H1 (cell line): Measurements from ENCODE around the gene CNOT8. TPM values are rescaled to one million over a fixed set of nuclear protein-coding genes. Genes with fewer than 3 reads are reported as not detected.
A peak's percentile ranks its signal among the peaks of the same experiment; 100 is the strongest.

ENCODE experiments used
- CTCF ChIA-PET: fragments of 300-600 bp; sonication (Branson Sonifier 250); formaldehyde crosslinking; loops from one replicate; lab custom pipeline; 2021; ENCODE audit not compliant: partially characterized antibody; lab: Charles Lee
- POLR2A ChIA-PET: fragments of 300-600 bp; sonication (Branson Sonifier 250); formaldehyde crosslinking; loops from one replicate; lab custom pipeline; 2021; ENCODE audit warnings: inconsistent platforms; ENCODE audit not compliant: partially characterized antibody; lab: Charles Lee
- DNase-seq, 2 experiments: peaks; one replicate each; pipeline versions ENCODE4 v3.0.0 to v3.0.0-alpha.2; 2010 to 2022; ENCODE audit warnings: low spot score in 2 of 2, low read depth in 1 of 2, mixed read lengths in 1 of 2
- FAIRE-seq: peaks from 2 replicates; lab custom pipeline; 2011; peaks lifted over from hg19 to GRCh38; lab: Jason Lieb, UNC
- H2AFZ ChIP-seq: 2 replicates; pipeline ENCODE4 v1.8.1; 2012; ENCODE audit warnings: low read length, inconsistent platforms
- H2AK5ac ChIP-seq: 2 replicates; pipeline ENCODE4 v1.6.1; 2013; ENCODE audit warnings: low read depth, low read length
- H2BK120ac ChIP-seq: replicated peaks from 2 replicates; pipeline ENCODE3; 2013; ENCODE audit warnings: low read depth, low read length, inconsistent platforms
- H2BK12ac ChIP-seq: 2 replicates; pipeline ENCODE4 v1.6.1; 2013; ENCODE audit warnings: low read depth, low read length
- H2BK15ac ChIP-seq: 2 replicates; pipeline ENCODE4 v1.6.1; 2013; ENCODE audit warnings: low read length
- H2BK20ac ChIP-seq: 2 replicates; pipeline ENCODE4 v1.6.1; 2013; ENCODE audit warnings: low read length
- H2BK5ac ChIP-seq: 2 replicates; pipeline ENCODE4 v1.6.1; 2013; ENCODE audit warnings: low read depth, low read length
- H3K14ac ChIP-seq: 2 replicates; pipeline ENCODE4 v1.6.1; 2013; ENCODE audit warnings: inconsistent platforms; ENCODE audit not compliant: insufficient read length
- H3K18ac ChIP-seq: 2 replicates; pipeline ENCODE4 v1.6.1; 2013; ENCODE audit warnings: low read length; ENCODE audit errors: extremely low read depth
- H3K23ac ChIP-seq: 2 replicates; pipeline ENCODE4 v1.6.1; 2013; ENCODE audit warnings: inconsistent platforms; ENCODE audit not compliant: insufficient read length
- H3K23me2 ChIP-seq: 2 replicates; pipeline ENCODE4 v1.6.1; 2013; ENCODE audit warnings: low read depth, low read length
- H3K27ac ChIP-seq: 2 replicates; pipeline ENCODE4 v1.6.1; 2011; ENCODE audit warnings: low read depth, low read length, inconsistent platforms
- H3K27me3 ChIP-seq, 4 experiments: replicated peaks in 1 of 4; 1 replicate in 1 of 4; 2 replicates in 3 of 4; pipeline versions ENCODE4 v1.6.1 to v1.8.1; 2011 to 2013; ENCODE audit warnings: low read length in 3 of 4, mild to moderate bottlenecking in 3 of 4, inconsistent platforms in 2 of 4, mixed read lengths in 2 of 4, moderate library complexity in 1 of 4; ENCODE audit not compliant: control insufficient read depth in 3 of 4, insufficient read depth in 3 of 4; ENCODE audit errors: extremely low read depth in 1 of 4
- H3K36me3 ChIP-seq, 4 experiments: 2 replicates each; pipeline versions ENCODE4 v1.6.1 to v1.8.1; 2011 to 2013; ENCODE audit warnings: mild to moderate bottlenecking in 4 of 4, low read length in 3 of 4, moderate library complexity in 2 of 4, control low read depth in 1 of 4, inconsistent platforms in 1 of 4; ENCODE audit not compliant: insufficient read depth in 4 of 4, control insufficient read depth in 2 of 4
- H3K4ac ChIP-seq: replicated peaks from 2 replicates; pipeline ENCODE3; 2013; ENCODE audit warnings: low read length, low read depth, mixed read lengths, inconsistent platforms; ENCODE audit not compliant: insufficient read length
- H3K4me1 ChIP-seq, 4 experiments: replicated peaks in 1 of 4; 1 replicate in 1 of 4; 2 replicates in 3 of 4; pipeline versions ENCODE4 v1.6.1 to v1.8.1; 2011 to 2013; ENCODE audit warnings: low read length in 3 of 4, inconsistent platforms in 2 of 4, mixed read lengths in 1 of 4; ENCODE audit not compliant: insufficient read depth in 4 of 4, control insufficient read depth in 3 of 4
- H3K4me2 ChIP-seq, 2 experiments: 2 replicates each; pipeline versions ENCODE4 v1.6.1 to v1.8.1; 2011 to 2013; ENCODE audit warnings: low read depth in 2 of 2, low read length in 2 of 2, control low read depth in 1 of 2, inconsistent platforms in 1 of 2, mild to moderate bottlenecking in 1 of 2; ENCODE audit not compliant: insufficient read depth in 1 of 2
- H3K4me3 ChIP-seq, 4 experiments: fragments of 200-600, 300-600 bp in 1 of 4; sonication (generic), shearing (Covaris generic), sonication (Bioruptor Twin) in 1 of 4; 2 replicates each; pipeline versions ENCODE4 v1.5.1 to v1.8.1; 2011 to 2016; ENCODE audit warnings: low read length in 4 of 4, low read depth in 3 of 4, control low read depth in 2 of 4, inconsistent platforms in 2 of 4, mild to moderate bottlenecking in 2 of 4, mixed read lengths in 1 of 4, moderate library complexity in 1 of 4; ENCODE audit not compliant: insufficient read depth in 2 of 4; ENCODE audit errors: extremely low read depth in 1 of 4
- H3K56ac ChIP-seq: replicated peaks from 2 replicates; pipeline ENCODE3; 2013; ENCODE audit warnings: low read depth, mild to moderate bottlenecking, mixed read lengths, low read length, inconsistent platforms; ENCODE audit not compliant: insufficient read length
- H3K79me1 ChIP-seq: 2 replicates; pipeline ENCODE4 v1.6.1; 2013; ENCODE audit warnings: low read depth, low read length, control low read depth
- H3K79me2 ChIP-seq, 2 experiments: 2 replicates each; pipeline versions ENCODE4 v1.6.1 to v1.8.1; 2012 to 2013; ENCODE audit warnings: low read length in 2 of 2, mild to moderate bottlenecking in 2 of 2, inconsistent platforms in 1 of 2; ENCODE audit not compliant: insufficient read depth in 2 of 2, control insufficient read depth in 1 of 2
- H3K9ac ChIP-seq, 4 experiments: replicated peaks in 1 of 4; 1 replicate in 1 of 4; 2 replicates in 3 of 4; pipeline versions ENCODE4 v1.6.1 to v1.8.1; 2011 to 2013; ENCODE audit warnings: low read depth in 3 of 4, low read length in 3 of 4, control low read depth in 2 of 4, mild to moderate bottlenecking in 2 of 4, moderate library complexity in 2 of 4, inconsistent platforms in 1 of 4; ENCODE audit errors: extremely low read depth in 1 of 4
- H3K9me3 ChIP-seq, 2 experiments: 2 replicates each; pipeline versions ENCODE4 v1.6.1 to v1.8.1; 2012 to 2013; ENCODE audit warnings: mild to moderate bottlenecking in 2 of 2, moderate library complexity in 2 of 2, control low read depth in 1 of 2, inconsistent platforms in 1 of 2, low read depth in 1 of 2, low read length in 1 of 2, mixed read lengths in 1 of 2; ENCODE audit not compliant: insufficient read depth in 2 of 2
- H4K20me1 ChIP-seq, 2 experiments: replicated peaks in 1 of 2; 2 replicates each; pipeline versions ENCODE3 to v1.8.1; 2011 to 2013; ENCODE audit warnings: inconsistent platforms in 2 of 2, low read length in 2 of 2, mild to moderate bottlenecking in 1 of 2; ENCODE audit not compliant: insufficient read depth in 2 of 2, control insufficient read depth in 1 of 2
- H4K5ac ChIP-seq: 2 replicates; pipeline ENCODE4 v1.6.1; 2013; ENCODE audit warnings: low read length, low read depth, mixed read lengths, inconsistent platforms; ENCODE audit not compliant: insufficient read length
- H4K8ac ChIP-seq: 2 replicates; pipeline ENCODE4 v1.8.0; 2013; ENCODE audit warnings: mild to moderate bottlenecking, moderate library complexity, low read length, inconsistent platforms; ENCODE audit not compliant: insufficient read depth; ENCODE audit errors: extremely low read depth
- H4K91ac ChIP-seq: replicated peaks from 2 replicates; pipeline ENCODE3; 2013; ENCODE audit warnings: low read length, mixed read lengths, inconsistent platforms; ENCODE audit not compliant: insufficient read length
- BACH1 ChIP-seq: IDR thresholded peaks from 2 replicates; pipeline ENCODE4 v1.6.1; 2012; ENCODE audit warnings: low read length, improper control_type of control experiment
- CBX8 ChIP-seq: fragments of 300-800, 300-1000 bp; sonication (generic); IDR thresholded peaks from 2 replicates; pipeline ENCODE4 v1.7.1; 2016; ENCODE audit warnings: low read depth, low read length, borderline replicate concordance
- CREB1 ChIP-seq: IDR thresholded peaks from 2 replicates; pipeline ENCODE4 v1.6.1; 2012; ENCODE audit warnings: inconsistent platforms
- CTBP2 ChIP-seq: IDR thresholded peaks from 2 replicates; pipeline ENCODE4 v1.7.0; 2011; ENCODE audit warnings: borderline replicate concordance, mild to moderate bottlenecking, moderate library complexity, mixed read lengths, low read length; ENCODE audit not compliant: insufficient read depth, insufficient read length
- HDAC6 ChIP-seq: IDR thresholded peaks from one replicate; pipeline ENCODE4 v1.7.1; 2012; ENCODE audit warnings: low read depth, mild to moderate bottlenecking, inconsistent platforms, low read length, moderate library complexity
- KDM4A ChIP-seq: IDR thresholded peaks from one replicate; pipeline ENCODE4 v1.7.1; 2012; ENCODE audit warnings: low read depth, mild to moderate bottlenecking, moderate library complexity, low read length, inconsistent platforms; ENCODE audit not compliant: severe bottlenecking
- POLR2AphosphoS5 ChIP-seq: IDR thresholded peaks from 2 replicates; pipeline ENCODE4 v1.6.1; 2011; ENCODE audit warnings: low read depth, low read length
- RAD21 ChIP-seq, 2 experiments: IDR thresholded peaks in 1 of 2; conservative IDR thresholded peaks in 1 of 2; 2 replicates each; pipeline ENCODE4 v1.6.1; 2011; ENCODE audit warnings: low read depth in 2 of 2, low read length in 2 of 2, improper control_type of control experiment in 1 of 2, inconsistent platforms in 1 of 2, mild to moderate bottlenecking in 1 of 2, moderate library complexity in 1 of 2
- WGBS, 2 experiments: shearing (Covaris generic) in 1 of 2; methylation state at CpG; one replicate each; pipeline versions ENCODE4 v1.1.6 to v1.1.7; 2013 to 2015; ENCODE audit warnings: low lambda C conversion rate in 2 of 2, mixed read lengths in 2 of 2, inconsistent platforms in 1 of 2, low coverage in 1 of 2, missing lambda C conversion rate in 1 of 2; ENCODE audit not compliant: insufficient replicate concordance in 2 of 2, insufficient coverage in 1 of 2, insufficient read length in 1 of 2; ENCODE audit errors: extremely low coverage in 1 of 2, missing lambda C conversion rate in 1 of 2; 5-methylcytosine and 5-hydroxymethylcytosine counted together
- polyA plus RNA-seq, 7 experiments: library from polyadenylated mRNA; depleted of rRNA in 3 of 7; stranded (reverse) in 5 of 7; unstranded in 2 of 7; fragments of >200 nt in 5 of 7; fragments of 200-250 nt in 2 of 7; gene quantifications; 1 replicate in 5 of 7; 2 replicates in 1 of 7; 4 replicates in 1 of 7; pipeline versions ENCODE4 v1.2.1 to v1.2.3, GENCODE V29; 2011 to 2013; ENCODE audit warnings: missing spikeins in 2 of 7, mixed read lengths in 2 of 7
- total RNA-seq: library from RNA; stranded (reverse); fragmentation: NEBNext Ultra II Directional; extraction: Animal tissue kit (Norgen Biotek cat#: 25700); gene quantifications from 2 replicates; pipeline ENCODE4 v1.2.1, GENCODE V29; 2021
- TF ChIP-seq, protein P1 (sequence below): IDR thresholded peaks from 2 replicates; pipeline ENCODE4 v1.6.1; 2012; ENCODE audit warnings: inconsistent platforms

Gene CNOT8
- total and polyA plus RNA-seq, 2 of the 8 experiments (the other 6 are each of a cell fraction or from before 2014, with no cell fraction given): 36.4 to 62.9 TPM

DNA sequence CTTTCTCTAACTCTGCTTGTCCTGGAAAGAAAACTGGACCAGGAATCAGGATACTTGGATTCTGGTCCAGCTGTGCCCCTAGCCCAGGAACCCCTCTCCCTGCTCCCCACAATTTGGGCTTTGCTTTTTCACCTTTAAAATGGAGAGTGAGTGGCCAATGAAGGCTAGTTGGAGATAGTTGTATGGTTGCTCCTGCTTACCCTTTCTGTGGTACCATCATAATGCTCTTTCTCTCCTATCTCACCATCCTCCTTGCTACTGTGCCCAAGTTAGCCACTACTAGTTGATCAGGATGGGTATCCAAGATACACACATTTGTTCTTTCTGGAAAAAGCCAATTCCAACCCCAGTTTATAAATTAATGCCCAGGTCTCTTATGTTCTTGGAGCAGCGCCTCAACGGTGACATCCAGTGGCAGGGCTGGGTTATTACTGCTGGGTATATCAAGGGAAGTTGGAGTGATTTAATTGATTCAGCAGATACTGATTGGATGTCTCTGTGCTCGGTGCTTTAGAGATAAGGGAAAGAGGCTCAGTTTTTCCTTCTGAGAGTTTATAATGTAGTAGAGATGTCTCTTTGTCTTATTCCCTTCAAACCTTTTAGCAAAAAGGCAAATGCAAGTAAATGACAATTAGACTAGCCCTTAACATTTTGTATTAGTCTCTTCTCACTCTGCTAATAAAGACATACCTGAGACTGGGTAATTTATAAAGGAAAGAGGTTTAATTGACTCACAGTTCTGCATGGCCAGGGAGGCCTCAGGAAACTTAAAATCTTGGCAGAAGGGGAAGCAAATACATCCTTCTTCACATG is 46.6 kb upstream of the CNOT8 start:
- no peaks in the 10 kb centered on the region for H3K9me3 ChIP-seq
- H3K27ac ChIP-seq: no peak overlapping the region
- TF ChIP-seq CBX8: no peak
- TF ChIP-seq RAD21 (IDR thresholded peaks at IDR 0.05 in 1 of 2, conservative IDR thresholded peaks at IDR 0.05 in 1 of 2; ENCODE audit: low read depth in 2 of 2, low read length in 2 of 2): peak; percentile 71 to 76
- no peak for TF ChIP-seq CREB1
- TF ChIP-seq KDM4A: no peak
- no peak for TF ChIP-seq HDAC6
- no peak for TF ChIP-seq BACH1
- TF ChIP-seq POLR2AphosphoS5: no peak
- TF ChIP-seq CTBP2: no peak
- TF ChIP-seq, protein P1, sequence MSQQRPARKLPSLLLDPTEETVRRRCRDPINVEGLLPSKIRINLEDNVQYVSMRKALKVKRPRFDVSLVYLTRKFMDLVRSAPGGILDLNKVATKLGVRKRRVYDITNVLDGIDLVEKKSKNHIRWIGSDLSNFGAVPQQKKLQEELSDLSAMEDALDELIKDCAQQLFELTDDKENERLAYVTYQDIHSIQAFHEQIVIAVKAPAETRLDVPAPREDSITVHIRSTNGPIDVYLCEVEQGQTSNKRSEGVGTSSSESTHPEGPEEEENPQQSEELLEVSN: no peak

More for the DNA sequence above, 46.6 kb upstream of the CNOT8 start:
- Histone ChIP-seq H3K9ac (no peak overlapping the region), H3K4me1 (no peaks in the 10 kb centered on the region), H3K4ac (no peak overlapping the region), H2BK15ac (no peak overlapping the region), H2BK20ac (no peak overlapping the region), H3K4me2 (no peak overlapping the region), H3K27me3 (no peaks in the 10 kb centered on the region), H2BK120ac (no peak overlapping the region), H3K79me2 (peaks cover 0 to 11% of the 10 kb centered on the region in 2 experiments; a peak in 2 of 4 replicates), H3K14ac (no peak overlapping the region), H2AFZ (no peak overlapping the region), H4K5ac (no peak overlapping the region), H4K91ac (no peak overlapping the region), H3K56ac (no peak overlapping the region), H3K79me1 (peaks cover 5% of the 10 kb centered on the region), H3K23me2 (no peaks in the 10 kb centered on the region), H2AK5ac (no peak overlapping the region), H3K23ac (no peak overlapping the region), H2BK12ac (no peak overlapping the region), H3K18ac (no peak overlapping the region), H2BK5ac (no peak overlapping the region), H4K8ac (no peak overlapping the region), H3K36me3 (peaks cover 41 to 88% (median 74%) of the 10 kb centered on the region in 4 experiments), H3K4me3 (no peak overlapping the region), H4K20me1 (peaks cover 7 to 20% of the 10 kb centered on the region in 2 experiments)
- WGBS, 2 experiments: 85% methylated on average over 3 of the region's 3 CpGs; no CpG with 5 or more reads in 1 of the 2 experiments
- DNase-seq (peak; percentile 17 to 72), FAIRE-seq (peak; percentile 81)
- POLR2A ChIA-PET: no interaction called here
- CTCF ChIA-PET: interaction anchor here (0.5 to 2.8 kb wide), 10 partner anchors 10 to 164 kb away, joined by 3 to 11 read pairs (median 4); no protein-coding TSS in a partner anchor
